DLD1 (cell line): ENCODE measurements around the gene SPINK1.
"Not testable (repeated sequence)": the region's sequence is repeated elsewhere in the genome, so short reads cannot be mapped to it uniquely, and the experiment has no call there.

Experiments
- in situ Hi-C: cut with HindIII; loops from 2 replicates; pipeline ENCODE4 v1.10.0; 2017; ENCODE audit warnings: low sequenced_read_pairs

Gene SPINK1

DNA sequence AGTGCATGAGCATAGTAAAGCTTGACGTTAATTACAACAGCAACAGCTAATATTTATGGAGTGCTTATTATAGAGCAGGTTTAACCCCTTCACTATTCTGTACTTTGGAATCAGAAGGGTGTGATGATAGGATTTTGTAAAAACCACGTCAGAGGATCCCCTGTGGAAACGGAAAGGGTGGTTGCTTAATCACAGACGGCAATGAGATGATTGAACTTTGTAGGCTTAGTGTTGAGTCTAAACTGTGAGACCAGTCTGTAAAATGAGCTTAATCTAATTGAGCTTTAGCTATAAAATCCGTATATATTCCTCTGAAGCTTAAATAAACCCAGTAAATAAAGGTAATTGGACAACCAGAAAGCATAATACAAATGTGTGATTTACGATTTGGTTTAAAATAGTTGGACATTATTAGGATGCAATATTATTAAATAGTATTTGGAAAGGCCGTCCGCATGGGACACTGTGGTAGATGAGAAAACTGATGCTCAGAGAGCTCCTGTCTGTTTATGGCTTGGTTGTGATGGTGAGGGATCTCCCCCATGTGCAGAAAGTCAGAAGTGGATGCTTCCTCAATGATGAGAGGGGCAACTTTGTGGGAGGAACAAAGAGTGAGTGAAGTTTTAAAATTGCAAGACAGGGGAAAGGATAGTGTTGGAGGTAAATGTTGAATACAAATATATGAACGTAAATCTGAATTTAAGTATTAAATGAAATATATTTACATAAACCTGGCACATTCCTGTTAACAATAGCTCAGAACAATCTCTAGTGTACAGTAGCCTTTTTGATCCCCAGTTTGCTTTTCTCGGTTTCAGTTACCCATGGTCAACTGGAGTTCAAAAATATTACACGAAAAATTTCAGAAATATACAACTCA is 23.7 kb upstream of the SPINK1 start:
- in situ Hi-C loops, result loop anchor here (10.0 kb wide), 1 partner anchor 80 kb away; no protein-coding TSS in a partner anchor

DNA sequence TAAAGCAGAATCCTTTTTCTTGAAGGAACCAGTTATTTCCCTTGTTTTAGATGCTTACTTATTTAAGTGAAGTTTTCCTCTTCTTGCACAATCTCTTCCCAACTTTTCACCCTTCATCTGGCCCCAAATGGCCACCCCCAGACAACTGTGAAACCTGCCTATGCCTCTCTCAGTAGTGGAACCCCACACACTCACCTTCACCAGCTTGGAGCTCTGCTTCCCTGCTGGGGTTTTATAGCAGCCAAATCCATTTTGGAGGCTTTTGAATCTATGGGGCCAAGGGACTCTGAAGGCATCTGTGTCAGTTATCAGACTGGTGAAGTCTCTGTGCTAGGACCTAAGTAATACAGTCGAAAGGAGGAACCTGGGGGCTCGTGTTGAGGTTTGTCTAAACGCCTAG is 22.9 kb upstream of the SPINK1 start:
- in situ Hi-C loops, result loop anchor here (10.0 kb wide), 1 partner anchor 80 kb away; no protein-coding TSS in a partner anchor

DNA sequence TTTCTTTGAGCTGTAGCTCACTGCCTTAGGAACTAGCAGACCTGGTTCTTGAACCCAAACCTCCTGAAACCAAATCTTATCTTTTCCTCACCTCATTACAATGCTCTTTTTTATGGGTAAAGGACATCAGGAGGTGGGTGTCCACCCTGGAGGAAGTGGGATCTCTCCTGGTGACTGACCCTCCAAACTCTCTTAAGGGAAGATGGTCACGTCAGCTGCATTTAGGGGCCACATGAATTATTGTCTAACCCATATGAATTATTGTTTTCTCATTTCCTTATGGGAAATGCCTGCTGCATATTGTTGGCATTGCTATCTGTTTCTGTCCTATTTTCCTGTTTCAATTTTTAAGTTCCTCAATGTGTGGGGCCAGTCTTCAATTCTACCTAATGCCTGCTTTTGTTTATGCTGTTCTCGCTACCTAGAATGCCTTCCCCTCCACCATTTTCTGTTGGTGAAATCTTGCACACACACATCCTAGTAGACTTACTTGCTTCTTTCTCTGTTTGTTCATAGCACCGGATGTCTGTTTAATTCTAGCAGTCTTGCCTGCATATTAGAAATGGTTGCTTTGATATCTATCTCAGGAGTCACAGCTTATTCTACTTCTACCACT is 22.0 kb upstream of the SPINK1 start:
- in situ Hi-C loops, result loop anchor here (10.0 kb wide), 1 partner anchor 81 kb away; no protein-coding TSS in a partner anchor

DNA sequence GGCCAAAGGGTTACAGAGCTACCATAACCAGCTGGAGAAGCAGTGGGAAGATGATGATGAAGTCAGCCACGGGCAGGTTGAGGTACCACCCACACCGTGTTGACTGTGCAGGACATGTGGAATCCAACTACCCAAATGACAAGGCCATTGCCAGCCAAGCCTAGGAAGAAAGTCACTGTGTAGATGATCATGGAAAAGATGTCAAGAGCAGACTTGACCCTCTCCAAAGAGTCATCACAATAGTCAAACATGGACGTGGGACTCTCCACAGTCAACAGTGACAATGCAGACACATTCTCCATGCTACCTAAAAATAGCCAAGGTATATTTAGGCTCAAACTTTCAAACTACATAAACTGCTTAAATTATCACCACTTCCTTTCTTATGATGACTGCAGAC is 20.9 kb upstream of the SPINK1 start:
- in situ Hi-C loops, result loop anchor here (10.0 kb wide), 1 partner anchor 82 kb away; no protein-coding TSS in a partner anchor

DNA sequence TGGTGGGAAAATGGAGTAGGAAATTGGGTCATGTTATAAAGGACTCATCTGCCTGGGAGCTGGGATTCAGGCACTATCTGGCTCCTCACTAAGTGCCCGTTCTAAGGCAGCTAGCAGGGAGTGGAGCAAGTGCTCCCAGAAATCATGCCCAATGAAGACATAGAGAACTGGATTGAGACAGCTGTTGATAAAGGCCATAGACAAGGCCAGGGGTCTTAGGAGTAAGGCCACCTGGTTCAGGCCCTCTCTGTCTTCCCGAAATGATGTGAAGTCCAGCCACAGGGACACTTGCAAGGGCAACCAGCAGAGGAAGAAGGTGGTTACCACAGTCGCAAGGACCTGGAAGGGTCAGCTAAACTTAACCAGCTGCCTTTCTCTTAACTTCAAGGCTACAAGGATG is 20.1 kb upstream of the SPINK1 start:
- in situ Hi-C loops, result loop anchor here (10.0 kb wide), 1 partner anchor 83 kb away; no protein-coding TSS in a partner anchor

DNA sequence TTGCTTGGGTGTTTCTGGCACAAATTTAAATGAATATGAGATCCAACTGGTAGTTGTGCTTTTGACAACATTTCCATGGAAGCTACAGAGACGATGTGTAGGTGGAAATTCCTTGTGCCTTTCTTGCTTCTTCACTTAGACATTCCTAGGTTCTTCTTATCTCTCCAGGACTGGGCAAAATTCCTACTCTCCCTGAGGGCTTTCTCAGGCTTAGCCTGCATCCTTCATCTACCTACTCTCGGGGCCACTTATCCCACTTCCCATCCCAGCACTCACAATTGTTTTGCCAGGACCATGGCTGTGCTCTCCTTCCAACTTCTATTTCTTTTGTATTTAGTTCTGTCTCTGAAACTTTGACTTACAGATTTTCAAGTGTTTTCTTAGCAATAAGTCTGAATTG is 17.8 kb upstream of the SPINK1 start:
- in situ Hi-C loops, result no loop called here

DNA sequence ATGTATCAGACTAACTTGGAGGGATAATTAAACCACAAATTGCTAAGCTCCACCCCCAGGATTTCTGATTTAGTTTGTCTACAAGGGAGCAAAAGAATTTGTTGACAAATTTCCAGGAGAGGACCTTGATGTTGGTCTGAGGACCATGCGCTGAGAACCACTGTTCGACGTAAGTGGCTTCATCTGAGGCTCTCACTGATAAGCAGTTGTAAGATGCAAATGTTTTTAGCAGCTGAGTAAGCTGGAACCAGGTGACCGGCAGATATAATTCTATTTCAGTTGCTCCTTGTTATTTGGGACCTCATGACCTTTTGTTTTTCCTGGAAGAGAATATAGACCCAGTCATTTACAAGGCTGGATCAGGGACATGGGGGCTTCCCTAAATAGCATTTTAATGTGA is 14.1 kb upstream of the SPINK1 start:
- in situ Hi-C loops, result no loop called here

DNA sequence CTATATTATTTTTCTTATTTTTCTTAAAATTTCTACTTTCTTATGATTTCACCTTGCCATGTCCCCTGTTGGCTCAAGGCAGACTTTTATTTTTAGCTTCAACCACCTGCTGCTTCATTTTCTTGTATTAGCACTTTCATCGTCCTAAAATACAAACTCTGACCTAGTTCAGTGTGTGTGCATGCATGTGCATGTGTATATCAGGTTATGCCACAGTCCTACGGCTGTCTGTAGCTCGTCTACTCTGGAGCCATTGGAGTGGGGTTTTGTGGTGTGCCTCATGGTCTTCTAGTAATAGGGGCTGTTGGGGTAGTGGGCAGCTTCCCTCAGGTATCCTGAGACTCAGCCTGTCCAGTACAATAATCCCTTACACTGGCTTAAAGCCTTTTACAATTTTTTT is 13.4 kb upstream of the SPINK1 start:
- in situ Hi-C loops, result no loop called here

DNA sequence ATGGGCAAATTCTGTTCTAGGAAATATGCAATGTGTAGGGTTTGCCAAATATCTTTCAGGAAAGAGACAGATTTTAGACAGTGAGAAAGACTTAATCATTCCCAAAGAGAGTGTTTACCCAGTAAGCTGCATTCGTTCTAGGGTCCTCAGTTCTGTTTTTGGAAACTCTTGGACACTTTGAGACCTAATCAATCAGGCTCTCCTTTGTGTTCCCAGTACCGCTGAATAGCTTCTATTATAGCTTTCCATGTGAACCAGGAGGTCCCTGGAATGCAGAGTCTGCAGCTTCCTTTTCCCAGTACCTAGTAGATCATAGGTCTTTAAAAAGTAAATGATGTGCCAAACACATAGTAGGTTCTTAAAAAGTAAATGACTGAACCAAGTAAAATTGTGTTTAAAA is 11.4 kb upstream of the SPINK1 start:
- in situ Hi-C loops, result no loop called here

DNA sequence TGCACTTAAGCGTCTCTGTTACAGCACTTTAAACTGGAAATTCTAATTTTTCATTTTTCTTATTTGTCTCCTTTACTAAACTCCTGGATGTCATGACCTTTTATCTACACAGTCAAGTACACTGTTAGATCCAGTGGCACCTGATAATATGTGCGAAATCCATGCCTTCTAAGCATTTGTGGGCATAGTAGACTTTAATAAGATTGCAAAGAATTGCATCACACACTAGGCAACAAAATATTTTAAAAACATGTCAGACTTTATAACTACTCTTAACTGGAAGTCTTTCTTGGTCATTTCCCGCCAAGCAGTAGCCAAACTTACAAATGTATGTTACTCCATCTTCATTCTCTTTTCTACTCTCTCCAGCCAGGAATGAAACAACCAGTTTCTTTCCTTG is 5.0 kb upstream of the SPINK1 start:
- in situ Hi-C loops, result no loop called here

DNA sequence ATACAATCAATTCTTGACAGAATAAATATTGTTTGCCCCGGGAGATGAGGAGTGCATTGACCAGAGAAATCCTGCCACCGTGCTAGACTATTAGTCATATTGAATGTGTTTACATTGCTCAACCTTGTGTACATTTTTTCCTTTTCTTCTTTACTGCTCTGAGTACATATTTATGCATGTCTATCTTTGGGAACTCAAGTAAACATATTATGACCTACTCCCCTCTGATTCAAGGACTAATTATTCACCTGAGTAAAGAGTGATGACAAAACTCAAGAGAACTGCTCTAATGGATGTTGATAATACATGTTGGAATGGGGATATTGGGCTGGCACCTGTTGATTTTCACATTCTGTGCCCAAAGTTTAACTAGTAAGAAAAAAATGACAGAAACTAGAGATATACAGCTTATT is 3.9 kb upstream of the SPINK1 start:
- in situ Hi-C loops, result no loop called here

DNA sequence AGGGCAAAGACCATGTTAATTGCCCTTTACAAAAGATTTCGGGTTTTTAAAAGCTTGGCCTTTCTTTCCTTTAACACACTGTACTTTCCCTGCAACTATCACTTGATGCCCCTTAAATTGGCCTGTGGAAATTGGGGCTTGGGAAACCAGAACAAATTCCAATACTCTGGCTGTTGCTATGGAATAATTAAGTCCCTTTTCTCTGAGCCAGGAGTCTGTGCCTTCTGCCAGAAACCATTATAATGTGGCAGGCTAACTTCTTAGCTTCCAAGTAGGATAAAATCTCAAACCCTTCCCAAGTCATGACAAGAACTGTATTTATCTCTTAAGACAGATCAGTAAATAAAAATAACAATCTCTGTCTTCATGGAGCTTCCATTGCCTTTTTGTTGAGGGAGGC is 1.1 kb upstream of the SPINK1 start:
- in situ Hi-C loops, result no loop called here

DNA sequence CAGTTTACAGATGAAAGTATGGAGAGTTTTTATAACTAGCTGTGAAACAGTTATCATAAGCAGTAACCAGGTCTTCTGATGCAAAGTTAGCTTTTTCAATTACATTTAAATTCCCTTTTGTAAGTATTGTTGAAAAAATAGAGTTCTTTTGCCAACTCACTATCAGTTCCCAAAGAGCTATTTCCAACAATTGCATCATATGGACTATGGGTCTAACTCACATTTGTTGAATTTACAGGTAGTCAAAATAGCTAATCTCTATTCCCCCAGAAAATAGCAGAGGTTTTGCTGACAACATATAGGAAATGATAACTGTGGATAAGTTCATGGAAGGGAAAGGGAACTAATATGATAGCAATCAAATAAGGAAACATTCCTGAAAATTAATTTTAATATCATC is 1.4 kb downstream of the SPINK1 start:
- in situ Hi-C loops, result no loop called here

DNA sequence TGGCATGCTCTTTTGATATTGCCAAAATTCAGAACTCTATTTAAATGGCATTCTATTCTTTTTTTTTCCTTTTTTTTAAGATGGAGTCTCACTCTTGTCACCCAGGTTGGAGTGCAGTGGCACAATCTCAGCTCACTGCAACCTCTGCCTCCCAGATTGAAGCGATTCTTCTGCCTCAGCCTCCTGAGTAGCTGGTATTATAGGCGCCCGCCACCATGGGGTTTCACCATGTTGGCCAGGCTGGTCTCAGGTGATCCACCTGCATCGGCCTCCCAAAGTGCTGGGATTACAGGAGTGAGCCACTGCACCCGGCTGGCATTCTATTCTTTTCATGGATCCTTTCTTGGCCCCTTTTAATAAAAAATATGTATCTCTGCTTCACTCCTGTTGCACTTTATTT is 4.5 kb downstream of the SPINK1 start:
- in situ Hi-C loops, result not testable (repeated sequence)

DNA sequence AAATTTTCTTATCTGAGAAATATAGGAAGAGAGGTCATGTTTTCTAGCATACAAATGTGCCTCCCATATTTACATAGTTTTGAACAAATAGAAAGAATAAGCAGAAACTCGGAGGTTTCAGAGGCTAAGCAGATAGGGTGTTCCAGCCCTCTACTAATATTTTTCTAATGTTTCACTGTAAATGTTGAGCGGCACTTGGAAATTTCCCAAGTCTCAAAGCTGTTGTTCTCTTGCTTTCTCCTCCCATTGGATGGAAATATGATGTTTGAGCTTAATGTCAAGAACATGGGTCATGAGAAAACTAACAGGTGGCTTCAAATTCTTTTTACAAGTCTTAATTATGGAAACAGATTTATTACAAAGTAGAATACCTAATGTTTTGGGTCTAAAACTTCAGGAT is 5.1 kb downstream of the SPINK1 start:
- in situ Hi-C loops, result no loop called here

DNA sequence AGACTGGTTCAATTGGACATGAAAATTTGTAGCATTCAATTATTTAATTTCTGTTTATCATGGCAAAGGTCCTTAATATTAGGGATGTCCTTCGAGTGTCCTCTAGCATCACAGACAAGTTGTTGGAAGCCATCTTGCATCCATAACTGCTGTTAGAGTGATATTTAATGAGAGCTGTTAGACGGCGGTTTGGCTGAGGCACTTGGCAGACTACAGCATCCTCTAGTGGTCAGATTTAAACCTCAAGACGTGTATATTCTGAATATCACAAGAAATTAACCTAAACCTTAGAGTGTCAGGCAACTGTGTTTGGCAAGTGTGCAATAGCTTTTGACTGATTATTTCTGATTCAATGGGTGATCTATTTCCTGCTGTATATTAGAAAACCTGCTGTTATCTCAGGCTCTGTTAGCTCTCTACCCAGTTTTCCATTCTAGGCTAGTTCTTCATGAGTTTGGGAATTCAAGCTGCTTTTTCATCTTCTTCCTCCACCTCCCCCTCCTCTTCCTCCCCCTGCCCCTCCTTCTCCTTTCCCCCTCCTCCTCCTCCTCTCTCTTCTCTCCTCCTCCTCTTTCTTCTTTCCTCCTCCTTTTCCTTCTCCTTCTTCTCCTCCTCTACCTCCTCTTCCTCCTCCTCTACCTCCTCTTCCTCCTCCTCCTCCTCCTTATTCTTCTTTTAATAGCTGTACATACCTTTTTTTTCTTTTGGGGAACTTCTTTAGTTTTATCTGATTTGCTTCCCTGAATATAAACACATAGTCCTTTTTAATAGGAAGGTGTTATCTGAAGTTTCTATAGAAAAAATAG is 8.6 kb downstream of the SPINK1 start:
- in situ Hi-C loops, result no loop called here

DNA sequence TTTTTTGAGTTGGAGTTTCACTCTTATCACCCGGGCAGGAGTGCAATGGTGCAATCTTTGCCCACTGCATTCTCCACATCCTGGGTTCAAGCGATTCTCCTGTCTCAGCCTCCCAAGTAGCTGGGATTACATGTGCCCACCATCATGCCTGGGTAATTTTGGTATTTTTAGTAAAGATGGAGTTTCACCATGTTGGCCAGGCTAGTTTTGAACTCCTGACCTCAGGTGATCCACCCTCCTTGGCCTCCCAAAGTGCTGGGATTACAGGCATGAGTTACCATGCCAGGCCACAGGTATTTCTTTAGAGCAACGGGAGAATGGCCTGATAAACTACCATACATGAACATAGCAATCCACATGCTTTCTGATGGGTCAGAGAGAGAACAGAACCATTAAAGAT is 9.2 kb downstream of the SPINK1 start:
- in situ Hi-C loops, result not testable (repeated sequence)

DNA sequence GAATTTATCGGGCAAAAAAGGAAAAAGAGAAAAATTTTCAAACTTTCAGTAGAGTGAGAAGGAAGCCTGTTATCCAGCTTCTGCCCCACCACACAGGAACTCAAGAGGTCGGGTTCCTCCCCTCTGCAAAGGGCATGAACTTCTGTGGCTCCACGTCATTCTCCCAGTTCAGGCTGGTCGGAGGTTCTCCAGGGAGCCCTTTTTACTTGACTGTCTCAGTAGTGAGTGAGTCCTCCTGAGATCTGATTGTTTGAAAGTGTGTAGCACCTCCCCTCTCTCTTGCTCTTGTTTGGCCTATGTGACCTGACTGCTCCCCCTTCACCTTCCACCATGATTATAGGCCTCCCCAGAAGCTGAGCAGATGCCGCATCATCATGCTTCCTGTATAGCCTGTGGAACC is 9.7 kb downstream of the SPINK1 start:
- in situ Hi-C loops, result no loop called here

DNA sequence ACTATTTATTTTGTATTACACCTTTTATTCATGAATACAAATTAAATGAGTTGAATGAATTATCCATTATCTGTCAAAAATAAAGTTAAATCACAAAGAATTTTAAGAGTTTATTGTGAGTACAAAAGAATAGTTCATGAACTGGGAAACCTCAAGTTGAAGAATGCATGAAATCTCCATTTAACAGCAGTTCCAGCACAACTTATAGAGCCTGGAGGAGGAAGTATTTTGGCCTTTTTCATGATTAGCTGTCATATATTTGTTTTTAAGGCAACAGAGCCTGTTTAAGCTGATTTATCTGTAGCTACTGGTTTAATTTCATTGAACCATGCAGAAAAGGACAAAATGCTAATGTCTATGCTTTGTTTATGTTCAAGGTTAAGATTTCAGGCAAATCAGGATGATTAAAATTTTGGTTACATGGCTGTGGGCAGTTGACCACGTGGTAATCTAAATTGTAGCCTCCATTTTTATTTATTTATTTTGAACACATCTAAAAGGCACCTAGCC is 12.2 kb downstream of the SPINK1 start:
- in situ Hi-C loops, result no loop called here

DNA sequence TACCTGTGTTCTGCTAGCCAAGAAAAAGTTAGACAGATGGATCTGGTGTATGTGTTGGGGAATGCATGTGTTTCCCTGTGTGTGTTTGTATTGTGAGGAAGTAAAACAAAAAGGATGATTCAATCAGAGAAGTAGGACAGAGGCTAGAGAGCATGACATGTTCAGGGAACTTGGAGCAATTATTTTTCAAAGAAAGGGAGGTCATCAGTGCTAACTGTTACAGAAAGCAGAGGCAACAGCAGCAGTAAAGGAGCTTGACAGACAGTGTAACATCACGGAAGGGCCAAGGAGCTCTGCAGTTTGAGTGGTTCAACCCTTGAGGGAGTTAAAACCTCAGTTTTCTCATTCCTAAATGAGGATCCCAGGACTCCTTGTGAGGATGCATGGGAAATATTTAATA is 13.2 kb downstream of the SPINK1 start:
- in situ Hi-C loops, result no loop called here

DNA sequence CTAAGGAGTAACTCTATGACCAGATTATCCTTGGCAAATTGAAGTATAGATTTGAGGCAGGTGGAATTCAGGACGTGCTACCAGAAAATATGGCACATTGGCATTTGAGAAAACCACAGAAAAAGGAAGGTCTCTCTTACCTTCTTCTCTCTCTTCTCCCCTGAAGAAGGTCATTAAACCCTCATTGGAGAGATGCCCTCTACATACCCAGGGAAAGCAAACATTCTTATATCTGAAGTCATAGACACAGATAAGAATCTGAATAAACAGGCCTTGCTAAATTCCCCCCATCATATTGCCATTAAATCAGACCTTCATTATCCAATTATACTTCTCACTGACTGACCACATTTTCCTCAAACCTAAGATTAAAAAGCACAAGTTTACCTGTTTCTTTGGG is 17.8 kb downstream of the SPINK1 start:
- in situ Hi-C loops, result no loop called here
